GM18502 (cell line): Measurements from ENCODE around the gene CABP1.
"Not testable (repeated sequence)": the region's sequence is repeated elsewhere in the genome, so short reads cannot be mapped to it uniquely, and the experiment has no call there.

Source experiments
- ATAC-seq: cut with Tn5 transposase; IDR thresholded peaks from one replicate; pipeline ENCODE4 v1.9.1; 2021; ENCODE audit warnings: mild to moderate bottlenecking; ENCODE audit not compliant: unreplicated experiment, poor library complexity

CABP1 gene

GRCh38 chr12:120663741-120664140, 23.3 kb downstream of the CABP1 start:
- ATAC-seq = no peak

DNA sequence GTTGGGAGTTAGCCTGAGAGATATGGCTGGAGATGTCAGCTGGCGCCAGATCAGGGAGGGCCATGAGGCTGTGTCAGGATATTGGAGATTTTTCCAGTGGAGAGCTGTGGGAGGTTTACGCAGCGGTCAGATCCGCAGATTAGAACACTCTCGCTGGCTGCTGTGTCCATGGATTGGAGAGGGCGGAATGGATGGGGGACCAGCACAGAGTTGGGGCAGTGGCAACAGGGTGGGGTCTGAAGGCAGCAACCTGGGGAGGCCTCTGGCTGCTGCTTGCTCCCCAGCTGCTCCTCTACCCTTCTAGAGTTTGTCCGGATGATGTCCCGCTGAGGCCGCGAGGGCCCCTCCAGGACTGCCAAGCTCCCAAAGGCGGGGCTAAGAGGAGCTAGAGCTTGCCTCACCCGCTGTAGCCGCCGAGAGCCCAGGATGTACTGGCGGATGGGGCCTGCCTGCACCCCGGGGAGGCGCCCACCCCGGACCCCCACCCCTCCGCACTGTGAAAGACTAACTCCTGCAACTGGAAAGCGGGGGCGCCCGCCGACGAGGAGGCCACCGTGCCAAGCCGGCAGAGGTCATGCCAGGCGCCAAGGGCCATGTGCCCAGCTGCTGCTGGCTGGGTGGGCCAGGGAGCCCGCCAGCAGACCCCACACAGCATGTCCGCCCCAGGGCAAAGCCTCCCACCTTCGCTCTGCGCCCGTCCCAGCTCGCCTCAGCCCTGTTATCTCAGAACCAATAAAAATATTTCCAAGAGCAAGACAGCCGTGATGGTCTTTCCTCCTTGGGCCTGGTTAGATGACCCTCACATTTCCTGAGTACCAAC, 26.4 kb downstream of the CABP1 start:
- ATAC-seq = no peak

DNA sequence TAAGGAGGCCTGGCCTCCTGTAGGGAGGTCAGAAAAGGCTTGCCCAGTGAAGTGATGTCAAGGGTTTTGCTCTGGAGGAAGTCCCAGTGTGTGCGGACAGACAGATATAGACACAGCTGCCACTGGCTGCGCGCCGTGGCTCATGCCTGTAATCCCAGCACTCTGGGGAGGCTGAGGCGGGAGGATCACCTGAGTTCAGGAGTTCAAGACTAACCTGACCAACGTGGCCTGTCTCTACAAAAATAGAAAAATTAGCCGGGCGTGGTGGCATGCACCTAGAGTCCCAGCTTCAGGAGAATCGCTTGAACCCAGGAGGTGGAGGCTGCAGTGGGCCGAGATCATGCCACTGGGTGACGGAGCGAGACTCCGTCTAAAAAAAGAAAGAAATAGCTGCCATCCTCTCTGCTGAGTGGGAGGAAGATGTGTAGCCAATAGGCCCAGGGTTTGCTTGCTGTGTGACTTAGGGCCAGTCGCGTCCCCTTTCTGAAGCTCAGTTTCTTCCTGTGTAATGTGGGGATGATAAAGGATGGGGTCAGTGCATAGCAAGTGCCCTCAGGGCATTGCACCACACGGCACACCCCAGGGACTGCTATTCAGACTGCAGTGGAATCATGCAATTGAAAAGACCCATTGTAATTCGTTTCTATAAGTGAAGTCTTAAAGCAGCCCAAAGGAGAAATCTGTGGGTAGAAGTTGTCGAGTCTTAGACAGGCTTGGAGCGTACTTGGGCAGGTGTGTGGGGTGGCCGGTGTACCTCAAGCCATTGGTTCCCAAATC, 27.9 kb downstream of the CABP1 start:
- no peak for ATAC-seq

GRCh38 chr12:120668868-120669840, 28.7 kb downstream of the CABP1 start:
- ATAC-seq = peak; percentile 65

GRCh38 chr12:120670237-120670636, 29.8 kb downstream of the CABP1 start:
- not testable (repeated sequence) for ATAC-seq

DNA sequence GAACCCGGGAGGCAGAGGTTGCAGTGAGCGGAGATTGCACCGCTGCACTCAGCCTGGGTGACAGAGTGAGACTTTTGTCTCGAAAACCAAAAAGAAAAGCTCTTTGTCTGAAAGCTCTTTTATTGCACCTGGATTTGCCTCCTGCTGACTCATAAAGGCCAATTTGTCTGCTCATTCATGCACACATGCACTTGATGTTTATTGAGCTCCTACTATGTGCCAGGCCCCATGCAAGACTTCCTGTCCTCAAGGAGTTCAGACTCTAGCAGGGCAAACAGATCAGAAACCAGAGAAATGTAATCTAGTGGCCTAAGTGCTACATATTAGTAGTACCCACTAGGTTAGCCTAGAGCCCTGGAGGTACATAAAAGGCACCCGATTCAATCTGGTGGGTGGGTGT, 30.2 kb downstream of the CABP1 start:
- ATAC-seq = no peak

- ATAC-seq = no peak
Observed at GRCh38 chr12:120674097-120674636, 33.7 kb downstream of the CABP1 start.

GRCh38 chr12:120677765-120678473, 37.5 kb downstream of the CABP1 start:
- ATAC-seq = peak; percentile 56

DNA sequence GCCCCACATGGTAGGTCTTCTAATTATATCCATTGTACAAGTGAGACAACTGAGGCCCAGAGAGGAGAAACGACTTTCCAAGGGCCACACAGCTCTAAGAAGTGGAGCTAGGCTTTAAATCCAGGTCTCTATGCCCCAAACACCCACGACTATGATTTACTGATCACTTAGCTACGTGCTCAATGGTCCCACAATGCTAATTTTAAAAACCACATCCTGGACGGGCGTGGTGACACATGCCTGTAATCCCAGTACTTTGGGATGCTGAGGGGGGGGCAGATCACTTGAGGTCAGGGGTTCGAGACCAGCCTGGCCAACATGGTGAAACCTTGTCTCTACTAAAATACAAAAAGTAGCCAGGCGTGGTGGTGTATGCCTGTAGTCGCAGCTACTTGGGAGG, 38.1 kb downstream of the CABP1 start:
- peak; percentile 30 for ATAC-seq

DNA sequence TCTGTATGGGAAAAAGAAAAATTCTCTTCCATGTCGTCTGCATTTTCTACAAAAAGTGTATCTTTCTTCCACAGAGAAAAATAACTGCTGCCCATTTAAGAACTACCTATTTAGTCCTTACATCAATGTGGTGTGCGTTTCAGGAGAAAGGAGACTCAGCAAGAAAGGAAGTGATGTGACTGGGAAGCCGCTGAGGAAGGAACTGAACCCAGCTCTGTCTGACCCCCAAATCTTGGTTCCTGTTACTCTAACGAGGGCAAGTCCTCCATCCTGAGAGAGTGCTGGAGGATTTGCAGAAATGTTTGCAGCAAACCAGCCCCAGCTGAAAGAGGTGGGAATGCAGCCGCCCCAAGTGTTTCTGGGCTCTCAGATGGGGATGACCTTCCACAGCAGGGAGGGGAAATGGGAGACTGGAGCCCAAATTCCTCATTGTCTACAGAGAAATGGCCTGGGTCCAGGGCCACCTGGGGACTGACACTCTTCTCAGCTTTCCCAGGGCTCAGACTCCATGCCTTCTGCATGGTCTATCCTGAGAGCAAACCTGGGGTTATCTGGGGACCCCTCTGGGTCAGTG, 39.8 kb downstream of the CABP1 start:
- no peak for ATAC-seq

GRCh38 chr12:120684523-120684932, 44.1 kb downstream of the CABP1 start:
- ATAC-seq = no peak

DNA sequence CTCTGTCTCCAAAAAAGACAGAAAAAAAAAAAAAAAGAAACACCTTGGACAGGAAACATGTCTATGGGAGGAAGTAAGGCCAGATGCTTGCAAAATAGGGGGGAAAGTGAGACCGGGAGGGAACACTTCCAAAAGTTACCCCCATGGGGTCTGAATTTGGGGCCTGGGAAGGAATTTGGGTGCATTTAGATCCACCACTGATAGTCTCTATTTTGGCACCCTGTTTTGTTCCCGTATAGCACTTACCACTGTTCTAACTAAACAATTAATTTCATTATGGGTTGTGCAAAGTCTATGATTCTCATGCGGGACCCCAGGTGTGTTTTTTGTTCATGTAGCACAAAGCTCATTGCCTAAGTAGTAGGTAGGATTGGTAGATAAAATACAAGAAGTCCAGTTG, 45.1 kb downstream of the CABP1 start:
- ATAC-seq = no peak

DNA sequence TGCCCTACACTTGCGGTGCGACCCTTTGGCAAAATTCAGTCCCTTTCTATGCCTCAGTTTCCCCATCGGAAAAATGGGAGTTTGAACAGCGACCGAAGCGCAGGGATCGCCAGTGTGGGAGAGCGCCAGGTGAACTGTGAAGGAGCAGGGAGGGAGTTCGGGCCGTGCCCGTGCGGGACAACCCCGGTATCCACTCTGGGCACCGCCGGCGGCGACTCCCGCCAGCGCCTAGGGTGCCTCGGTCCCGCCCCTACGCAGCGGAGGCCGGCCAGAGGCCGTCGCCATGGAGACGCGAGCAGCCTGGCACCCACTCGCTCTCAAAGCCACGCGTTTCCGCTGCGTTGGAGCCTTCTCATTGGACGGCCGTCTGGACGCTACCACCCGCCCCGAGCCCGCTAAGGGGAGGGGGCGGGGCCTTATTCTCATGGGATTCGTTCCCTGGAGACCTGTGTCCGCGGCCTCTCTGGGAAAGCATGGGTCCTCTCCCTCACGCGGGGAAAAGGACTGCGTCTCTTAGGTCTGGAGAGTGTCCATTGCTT, 45.8 kb downstream of the CABP1 start:
- peak; percentile 75 for ATAC-seq

DNA sequence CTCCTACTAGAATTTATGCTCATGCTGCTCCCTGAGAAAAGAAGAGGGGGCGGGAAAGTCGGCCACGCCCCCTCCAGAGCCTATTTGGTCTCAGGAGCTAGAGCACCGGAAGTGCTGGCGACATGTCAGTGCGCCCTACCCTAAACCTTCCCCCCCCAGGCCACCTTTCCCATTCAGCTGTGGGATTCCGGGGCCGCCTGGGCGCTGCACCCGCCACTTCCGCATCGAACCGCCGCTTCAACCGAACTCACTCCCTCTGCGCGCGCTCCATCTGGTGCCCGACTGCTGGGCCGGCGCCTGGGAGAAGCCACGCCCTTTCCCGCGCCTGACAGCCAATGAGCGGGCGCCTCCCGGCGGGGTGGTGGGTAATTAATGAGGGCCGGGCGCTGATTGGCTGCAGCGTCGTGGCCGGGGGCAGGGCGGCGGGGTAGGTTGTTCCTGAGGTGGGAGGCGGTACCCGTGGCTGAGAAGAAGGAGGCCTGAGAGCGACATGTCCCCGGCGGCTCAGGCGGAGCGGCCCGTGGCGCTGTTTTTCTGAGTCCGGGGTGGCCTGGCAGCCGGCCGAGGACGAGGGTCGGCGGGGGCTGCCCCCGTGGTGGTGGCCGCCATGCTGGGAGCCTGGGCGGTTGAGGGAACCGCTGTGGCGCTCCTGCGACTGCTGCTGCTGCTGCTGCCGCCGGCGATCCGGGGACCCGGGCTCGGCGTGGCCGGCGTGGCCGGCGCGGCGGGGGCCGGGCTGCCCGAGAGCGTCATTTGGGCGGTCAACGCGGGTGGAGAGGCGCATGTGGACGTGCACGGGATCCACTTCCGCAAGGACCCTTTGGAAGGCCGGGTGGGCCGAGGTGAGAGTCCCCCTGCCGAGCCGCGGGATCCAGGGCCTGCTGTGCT, 46.5 kb downstream of the CABP1 start, which contains the start of gene MLEC:
Gene MLEC (plus strand): TSS at position 460 of the 888 bp plus-strand sequence. CDS start 148 bp downstream, at position 608.
- peak; percentile 74 for ATAC-seq

DNA sequence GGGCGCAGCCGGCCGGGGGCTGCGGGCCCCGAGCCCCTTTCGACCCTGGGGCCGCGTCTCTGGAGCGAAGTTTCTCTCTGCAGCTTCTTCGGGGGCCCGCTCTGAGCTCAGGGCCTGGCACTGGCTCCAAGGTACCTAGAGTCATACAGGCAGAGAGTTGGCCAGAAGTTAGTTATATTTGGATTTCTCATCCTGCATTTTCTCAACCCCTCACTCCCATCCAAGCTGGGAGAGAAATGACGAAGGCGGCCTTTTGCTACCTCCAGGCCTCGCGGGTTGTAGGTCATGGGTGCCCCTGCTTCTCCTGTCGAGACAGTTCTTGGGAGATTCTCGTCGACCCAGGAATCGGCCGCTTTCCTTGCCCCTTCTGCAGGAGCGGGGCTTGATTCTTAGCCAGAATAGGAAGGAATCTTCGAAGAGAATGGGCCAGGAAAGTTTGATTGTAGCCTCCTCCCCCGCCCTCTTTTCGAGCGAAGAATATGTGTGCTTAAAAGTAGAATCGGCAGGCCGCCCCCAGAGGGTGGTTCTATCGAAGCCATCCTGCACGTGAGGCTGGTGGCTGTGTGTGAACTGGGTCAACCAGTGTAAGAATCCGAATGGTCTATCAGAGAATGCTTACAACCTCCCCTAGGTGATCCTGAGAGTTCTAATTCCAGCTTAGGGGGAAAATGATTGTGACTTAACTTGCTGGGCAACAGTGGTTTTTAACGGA, 47.3 kb downstream of the CABP1 start:
- no peak for ATAC-seq

- ATAC-seq = no peak
Observed at GRCh38 chr12:120688527-120689071, 48.2 kb downstream of the CABP1 start.
